ENCODE data around the gene TGFB1I1. TPM values are rescaled to one million over a fixed set of nuclear protein-coding genes. Genes with fewer than 3 reads are reported as not detected.

The TGFB1I1 gene
- total and polyA plus RNA-seq, 2 of the 13 experiments (the other 11 are each of a cell fraction or from before 2014, with no cell fraction given): 0.80 to 2.9 TPM

GRCh38 chr16:31507929-31508705 is 36.2 kb downstream of the TGFB1I1 start, which contains the start of gene RUSF1 (continued):
- TF ChIP-seq HOMEZ (CRISPR knock-in tag; IDR thresholded peaks at IDR 0.05; ENCODE audit: low read depth) (no peak), ZMAT3 (CRISPR knock-in tag; conservative IDR thresholded peaks at IDR 0.05) (peak; percentile 89; the same call in 1 of the 2 replicates), MBNL3 (CRISPR knock-in tag; conservative IDR thresholded peaks at IDR 0.05) (no peak), ZNF138 (CRISPR knock-in tag; IDR thresholded peaks at IDR 0.05; ENCODE audit: low read depth) (peak; percentile 84), ZNF891 (CRISPR knock-in tag; IDR thresholded peaks at IDR 0.05) (peak; percentile 94), RBFOX2 (IDR thresholded peaks at IDR 0.05; ENCODE audit: low read depth, low read length) (peak; percentile 100), TIGD3 (CRISPR knock-in tag; IDR thresholded peaks at IDR 0.05; ENCODE audit: borderline replicate concordance) (no peak), GMEB1 (CRISPR knock-in tag; IDR thresholded peaks at IDR 0.05; ENCODE audit: borderline replicate concordance) (peak; percentile 98), SOX13 (IDR thresholded peaks at IDR 0.05) (peak; percentile 37; the same call in 1 of the 2 replicates), SOX13 (CRISPR knock-in tag; conservative IDR thresholded peaks at IDR 0.05 in 1 of 2, IDR thresholded peaks at IDR 0.05 in 1 of 2) (peak in 1 of 2 experiments; percentile 66; a peak in 3 of 4 replicates), NCOA1 (CRISPR knock-in tag; IDR thresholded peaks at IDR 0.05) (no peak), ELF4 (CRISPR knock-in tag; IDR thresholded peaks at IDR 0.05; ENCODE audit: borderline replicate concordance) (peak; percentile 99), TP53 (CRISPR knock-in tag; conservative IDR thresholded peaks at IDR 0.05) (no peak; the same call in 1 of the 2 replicates), RBAK (CRISPR knock-in tag; IDR thresholded peaks at IDR 0.05) (no peak), ZC3H13 (CRISPR knock-in tag; IDR thresholded peaks at IDR 0.05) (peak; percentile 84; the same call in 1 of the 2 replicates), MTA1 (CRISPR knock-in tag; IDR thresholded peaks at IDR 0.05; ENCODE audit: borderline replicate concordance) (peak; percentile 86; the same call in 1 of the 2 replicates), ZNF367 (CRISPR knock-in tag; IDR thresholded peaks at IDR 0.05; ENCODE audit: borderline replicate concordance) (no peak), TAF15 (IDR thresholded peaks at IDR 0.05; ENCODE audit: low read depth, low read length, poor library complexity, severe bottlenecking) (peak; percentile 72), ISX (CRISPR knock-in tag; conservative IDR thresholded peaks at IDR 0.05) (no peak), REXO4 (CRISPR knock-in tag; IDR thresholded peaks at IDR 0.05; ENCODE audit: borderline replicate concordance) (no peak; the same call in 1 of the 2 replicates), ZFP90 (CRISPR knock-in tag; IDR thresholded peaks at IDR 0.05; ENCODE audit: borderline replicate concordance) (peak; percentile 43; the same call in 1 of the 2 replicates), RXRA (CRISPR knock-in tag; IDR thresholded peaks at IDR 0.05) (peak; percentile 82)
